Head of caudate nucleus (tissue), 42 donors: Measurements from ENCODE around the gene PLCB4.

ENCODE experiments used
- DNase-seq, 42 donors: peaks; one replicate each; pipeline versions ENCODE4 v3.0.0 to v3.0.0-alpha.2; 2020 to 2021; ENCODE audit warnings: mixed read lengths in 7 of 42
- intact Hi-C: fragments of 100-400 bp; cut with DNase I; formaldehyde crosslinking; loops from one replicate; pipeline ENCODE4 v1.15.0; 2022

The PLCB4 gene

DNA sequence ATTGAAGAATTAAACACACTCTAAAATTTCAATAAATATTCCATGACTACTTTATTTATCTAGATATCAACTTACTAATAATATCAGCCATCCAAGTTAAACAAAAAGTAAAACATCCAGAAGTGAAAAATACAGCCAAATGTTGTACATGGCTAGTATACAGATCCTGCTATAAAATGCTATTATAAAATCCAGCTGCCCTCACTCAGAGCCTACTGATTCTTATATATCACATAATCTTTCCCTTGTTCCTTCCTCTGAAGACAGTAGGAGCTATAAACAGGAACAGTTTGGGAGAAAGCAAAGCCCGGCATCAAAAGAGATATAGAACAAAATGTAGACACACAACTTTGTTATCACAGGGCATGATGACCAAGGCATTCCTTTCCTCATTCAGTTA is 212.9 kb downstream of the PLCB4 start:
- intact Hi-C loops, result no loop called here
- DNase-seq, result no peak

DNA sequence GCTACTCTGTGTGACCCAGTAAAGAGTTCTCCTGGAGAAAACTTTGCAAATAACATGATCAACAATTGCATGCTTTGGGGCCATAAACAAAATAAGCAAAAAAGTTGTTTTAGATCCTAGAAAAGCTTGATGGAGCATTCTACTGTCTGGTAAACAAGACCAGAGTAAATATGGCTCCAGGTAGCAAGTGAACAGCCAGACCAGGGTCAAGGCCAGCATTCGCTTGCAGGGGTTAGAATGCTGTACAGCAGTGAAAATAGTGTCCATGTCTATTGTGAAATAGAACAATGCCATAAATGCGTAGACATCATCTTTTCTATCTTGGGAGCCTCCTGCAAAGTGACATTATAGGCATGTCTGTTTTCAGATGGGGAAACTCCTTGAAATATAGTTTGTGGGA is 216.7 kb downstream of the PLCB4 start:
- intact Hi-C loops, result no loop called here

DNA sequence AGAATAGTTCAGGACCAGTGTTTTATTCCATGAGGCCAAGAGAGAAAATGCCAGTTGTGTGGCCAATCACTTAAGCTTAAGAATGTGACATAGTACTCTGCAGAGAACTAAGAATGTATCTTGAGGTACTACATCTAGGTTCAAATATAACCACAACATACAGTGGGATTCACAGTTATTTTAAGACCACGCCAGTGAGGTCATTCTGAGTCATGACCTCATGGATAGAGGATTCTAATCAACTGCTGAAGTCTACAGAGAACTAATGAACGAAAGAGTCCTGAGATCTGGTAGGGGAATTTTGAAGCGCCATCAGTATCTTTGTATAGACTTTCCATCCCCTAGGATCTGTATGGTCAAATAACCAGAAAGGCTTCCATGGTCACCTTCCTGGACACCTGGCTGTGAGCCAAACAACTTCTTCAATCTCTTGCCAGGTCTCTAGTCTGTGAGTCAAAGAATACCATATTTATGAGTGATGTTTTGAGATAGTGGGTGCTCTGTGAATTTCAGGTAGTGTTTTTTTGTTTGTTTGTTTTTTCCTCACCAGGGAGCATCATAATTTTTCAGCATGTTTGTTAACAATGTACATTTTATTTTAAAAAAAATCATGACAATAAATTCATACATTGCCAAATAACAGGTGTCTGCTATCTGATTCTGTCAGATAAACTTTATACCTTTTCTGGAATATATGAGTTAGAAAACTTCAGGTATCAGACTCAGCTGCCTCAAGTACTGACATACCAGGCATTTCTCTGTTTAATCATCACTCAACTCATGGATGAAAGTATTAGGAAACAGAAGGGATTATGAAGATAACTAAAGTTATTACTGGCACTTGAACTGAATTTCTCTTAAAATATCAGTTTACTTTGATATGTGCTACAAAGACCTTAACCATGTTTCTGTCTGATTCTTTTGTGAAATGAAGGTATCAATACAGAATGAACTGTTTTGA is 217.9 kb downstream of the PLCB4 start:
- intact Hi-C loops, result no loop called here
- no peak for DNase-seq

More for the DNA sequence above, 216.7 kb downstream of the PLCB4 start:
- DNase-seq, result no peak

DNA sequence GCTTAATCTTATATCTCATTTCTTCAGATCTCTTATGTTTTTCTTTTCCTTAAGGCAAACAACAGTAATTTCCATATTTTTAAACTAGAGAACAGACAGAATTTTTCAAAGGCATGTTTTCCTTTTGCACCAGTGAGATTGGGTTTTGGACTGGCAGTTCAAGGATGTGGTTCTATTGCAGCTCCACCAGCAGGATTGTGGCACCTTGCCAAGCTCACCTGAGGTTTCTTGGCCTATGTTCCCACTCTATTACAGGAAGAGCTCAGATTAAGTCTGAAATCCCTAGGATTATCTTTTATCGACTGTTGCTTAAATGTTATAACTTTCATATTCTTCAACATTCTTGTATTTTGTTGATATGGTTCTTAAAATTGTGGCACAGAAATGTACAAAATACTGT is 218.9 kb downstream of the PLCB4 start:
- DNase-seq, result peak in 1 of 42 donors; percentile 2
- intact Hi-C loops, result no loop called here

DNA sequence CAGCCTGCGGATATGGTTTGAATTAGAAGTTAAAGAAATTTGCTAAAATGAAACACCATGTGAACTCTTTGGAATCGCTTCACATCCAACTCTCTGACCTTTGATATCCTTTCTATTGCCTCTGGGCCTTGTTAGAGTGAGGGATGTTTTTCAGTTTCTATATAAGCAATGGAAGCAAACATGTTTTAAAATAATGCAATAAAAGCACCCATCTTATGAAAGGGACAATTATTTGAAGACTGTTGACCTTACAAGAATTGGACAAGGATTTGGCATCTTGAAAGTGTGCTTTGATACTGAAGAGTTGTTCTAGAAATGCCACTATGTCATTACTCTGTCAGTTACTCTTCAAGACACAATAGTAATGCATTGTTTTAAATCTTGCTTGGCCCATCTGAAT is 221.4 kb downstream of the PLCB4 start:
- DNase-seq, result no peak
- intact Hi-C loops, result no loop called here

DNA sequence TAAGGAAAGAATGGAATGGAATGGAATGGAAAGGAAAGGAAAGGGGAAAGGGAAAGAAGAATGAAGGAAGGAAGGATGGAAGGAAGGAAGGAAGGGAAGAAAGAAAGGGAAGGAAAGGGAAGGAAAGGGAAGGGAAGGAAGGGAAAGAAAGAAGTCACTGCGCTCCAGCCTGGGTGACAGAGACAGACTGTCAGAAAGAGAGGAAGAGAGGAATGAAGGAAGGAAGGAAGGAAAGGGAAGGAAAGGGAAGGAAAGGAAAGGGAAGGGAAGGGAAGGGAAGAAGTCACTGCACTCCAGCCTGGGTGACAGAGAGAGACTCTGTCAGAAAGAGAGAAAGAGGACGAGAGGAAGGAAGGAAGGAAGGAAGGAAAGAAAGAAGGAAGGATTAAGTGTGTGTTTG is 224.3 kb downstream of the PLCB4 start:
- intact Hi-C loops, result no loop called here
- no peak for DNase-seq

DNA sequence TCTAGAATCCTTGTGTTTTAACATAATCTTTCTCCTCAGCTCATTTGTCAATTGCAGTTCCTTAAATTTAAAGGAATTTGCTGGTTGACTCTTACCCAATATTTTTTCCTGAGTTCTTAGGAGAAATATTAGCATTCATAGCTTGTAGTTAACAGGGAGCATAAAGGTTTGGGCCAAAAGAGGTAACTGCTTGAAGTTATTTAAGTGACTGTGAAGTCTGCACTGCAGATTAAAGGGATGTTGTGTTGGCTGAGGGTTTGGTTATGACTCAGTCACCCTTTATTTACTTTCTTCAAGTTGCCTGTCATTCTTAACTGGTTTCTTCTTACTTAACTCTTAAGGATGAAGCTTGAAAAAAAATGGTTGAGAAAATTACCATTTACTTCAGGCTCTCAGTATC is 225.2 kb downstream of the PLCB4 start:
- DNase-seq, result no peak
- intact Hi-C loops, result no loop called here

DNA sequence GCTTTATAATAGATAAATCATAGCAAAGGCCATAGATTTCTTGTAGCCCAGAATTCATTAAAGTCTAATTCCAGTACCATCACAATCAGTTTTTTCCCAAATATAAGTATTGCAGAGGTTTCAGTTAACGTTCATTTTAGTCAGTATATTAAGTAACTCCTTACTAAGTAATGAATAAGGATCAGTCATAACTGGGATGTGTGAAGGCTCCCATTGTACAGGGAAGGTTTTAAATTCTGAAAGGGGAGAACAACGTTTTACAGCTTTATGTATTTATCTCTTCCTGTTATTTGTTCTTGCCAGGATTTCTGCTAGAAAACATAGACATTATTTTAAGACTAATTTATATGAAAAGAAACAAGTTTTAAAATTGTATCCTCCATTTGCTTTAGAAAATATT is 230.0 kb downstream of the PLCB4 start:
- no peak for DNase-seq
- intact Hi-C loops, result no loop called here

DNA sequence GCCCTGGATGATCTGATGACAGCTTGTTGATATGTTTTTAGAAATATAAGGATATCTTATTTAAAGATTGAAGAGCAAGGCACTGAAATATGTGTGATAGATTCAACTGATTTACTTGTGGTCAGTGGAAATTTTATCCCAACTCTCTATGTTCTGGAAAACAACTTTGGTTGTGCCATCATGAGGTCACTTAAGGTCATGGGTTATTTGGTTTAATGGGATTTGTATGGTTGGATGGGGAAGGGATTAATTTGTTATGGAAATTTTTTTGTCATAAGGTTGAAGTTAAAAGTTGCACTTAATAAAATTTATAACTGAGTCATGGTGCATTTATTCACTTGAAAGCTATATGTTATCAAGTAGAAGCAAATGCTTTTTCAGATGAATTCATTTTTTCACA is 231.2 kb downstream of the PLCB4 start:
- DNase-seq, result no peak
- intact Hi-C loops, result no loop called here

DNA sequence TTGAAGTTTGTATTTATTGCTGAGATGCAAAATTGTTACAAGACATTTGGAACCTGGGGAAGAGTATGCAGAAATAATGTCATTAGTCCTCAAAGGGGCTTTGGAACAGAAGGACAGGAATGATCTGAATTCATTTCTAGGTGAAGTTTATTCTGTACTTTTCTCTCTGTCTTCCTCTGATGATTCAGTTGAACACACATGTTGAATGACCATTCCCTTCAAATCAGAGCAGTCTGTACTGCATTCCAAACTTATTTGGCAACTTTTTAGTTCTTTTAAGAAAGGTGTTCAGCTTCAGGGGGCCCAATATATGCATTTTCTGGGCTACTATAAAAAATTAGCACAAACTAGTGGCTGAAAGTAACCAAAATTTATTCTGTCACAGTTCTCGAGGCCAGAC is 231.6 kb downstream of the PLCB4 start:
- DNase-seq, result no peak
- intact Hi-C loops, result no loop called here

DNA sequence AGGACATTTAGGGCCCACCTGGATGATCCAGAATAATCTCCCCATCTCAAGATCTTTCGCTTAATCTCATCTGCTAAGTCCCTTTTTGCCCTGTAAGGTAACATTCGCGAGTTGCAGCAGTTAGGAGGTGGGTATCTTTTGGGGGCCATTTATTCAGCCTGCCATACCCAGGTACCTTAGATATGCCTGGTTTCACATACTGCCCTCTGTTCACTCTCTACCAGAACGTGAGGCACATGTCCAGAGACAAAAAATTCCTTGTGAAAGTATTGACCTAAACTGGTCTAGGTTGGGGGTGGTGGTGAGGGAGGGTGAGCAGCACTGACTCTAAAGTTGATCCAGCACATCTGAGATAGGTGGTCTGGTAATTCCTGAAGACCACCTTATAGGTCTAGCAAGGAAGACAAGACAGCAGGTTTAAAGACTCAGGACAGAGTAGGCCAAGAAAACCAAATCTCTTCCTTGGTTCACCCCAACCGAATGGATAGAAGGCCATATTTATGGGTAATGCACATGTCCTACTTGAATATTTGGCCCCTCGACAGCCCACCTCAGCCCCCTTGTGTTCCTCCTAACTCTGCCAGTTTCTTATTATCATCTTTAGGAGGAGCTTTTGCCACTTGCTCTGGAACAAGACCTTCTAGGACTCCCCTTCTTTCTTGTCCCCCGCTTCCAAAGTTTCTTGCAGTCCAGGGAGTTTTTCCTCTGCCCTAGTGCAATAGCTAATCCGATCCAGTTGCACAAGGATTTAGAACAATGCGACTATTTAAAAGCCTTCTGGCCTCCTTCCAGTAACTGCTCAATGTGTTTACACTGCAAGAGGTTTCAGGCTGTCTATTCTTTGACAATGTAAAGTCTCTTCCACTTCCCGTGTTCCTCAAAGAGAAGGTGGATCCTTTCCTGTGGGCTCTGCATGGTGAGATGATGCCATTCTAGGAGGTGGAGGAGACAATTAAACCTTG is 232.5 kb downstream of the PLCB4 start:
- intact Hi-C loops, result no loop called here
- DNase-seq, result peak in 11 of 42 donors; percentile 2 to 59 (median 13)

DNA sequence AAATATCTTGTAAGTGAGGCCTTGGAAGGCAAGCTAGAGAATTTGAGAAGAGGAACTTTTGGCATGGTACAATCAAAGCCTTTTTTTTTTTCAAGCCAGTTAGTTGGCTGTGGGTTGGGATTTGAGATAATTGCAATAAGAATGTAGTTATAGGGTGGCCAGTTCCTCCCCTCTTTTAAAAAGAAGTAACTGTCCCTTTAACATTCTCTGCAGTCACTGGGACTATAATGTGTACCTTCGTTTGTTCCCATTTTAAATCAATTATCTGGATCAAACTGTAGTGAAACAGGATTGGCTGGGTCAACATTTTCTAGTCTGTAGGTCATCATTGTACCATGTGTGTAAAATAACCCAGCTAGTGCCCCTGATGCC is 233.2 kb downstream of the PLCB4 start:
- DNase-seq, result no peak
- intact Hi-C loops, result no loop called here

DNA sequence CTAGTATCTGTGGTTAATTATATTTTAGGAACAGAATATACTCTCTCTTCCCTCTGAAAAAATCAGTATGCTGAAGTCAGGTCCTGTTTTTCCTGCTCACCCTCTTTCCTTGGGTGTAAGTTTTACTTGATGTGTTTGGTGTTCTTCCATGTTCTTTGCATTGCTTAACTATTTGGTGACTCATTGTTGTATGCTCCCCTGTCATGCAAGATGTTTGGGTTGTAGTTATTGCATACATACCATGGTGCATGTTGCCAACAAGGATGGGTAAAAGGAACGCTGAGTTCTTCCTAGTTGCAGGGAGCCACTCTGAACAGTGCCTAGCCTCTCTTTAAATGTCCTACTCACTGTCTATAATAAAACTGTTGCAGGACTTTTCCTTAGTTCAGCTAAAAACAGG is 237.6 kb downstream of the PLCB4 start:
- DNase-seq, result no peak
- intact Hi-C loops, result no loop called here

DNA sequence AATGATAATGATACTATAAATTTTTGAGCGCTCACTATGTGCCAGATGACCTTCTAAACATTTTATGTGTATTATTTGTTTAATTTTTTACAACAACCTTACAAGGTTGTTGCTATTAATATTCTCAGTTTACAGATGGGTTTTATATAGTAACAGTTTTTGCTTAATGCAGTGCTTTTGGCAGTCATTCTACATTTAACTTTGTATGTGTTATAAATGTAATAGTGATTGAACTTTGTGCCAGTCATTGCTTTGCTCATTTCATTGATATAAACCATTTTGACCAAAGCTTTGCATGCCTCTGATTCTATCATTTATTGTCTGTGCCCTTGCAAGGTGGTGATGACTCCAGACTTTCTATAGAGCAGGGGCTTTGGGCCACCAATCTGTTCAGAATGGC is 239.2 kb downstream of the PLCB4 start:
- intact Hi-C loops, result no loop called here
- DNase-seq, result no peak

DNA sequence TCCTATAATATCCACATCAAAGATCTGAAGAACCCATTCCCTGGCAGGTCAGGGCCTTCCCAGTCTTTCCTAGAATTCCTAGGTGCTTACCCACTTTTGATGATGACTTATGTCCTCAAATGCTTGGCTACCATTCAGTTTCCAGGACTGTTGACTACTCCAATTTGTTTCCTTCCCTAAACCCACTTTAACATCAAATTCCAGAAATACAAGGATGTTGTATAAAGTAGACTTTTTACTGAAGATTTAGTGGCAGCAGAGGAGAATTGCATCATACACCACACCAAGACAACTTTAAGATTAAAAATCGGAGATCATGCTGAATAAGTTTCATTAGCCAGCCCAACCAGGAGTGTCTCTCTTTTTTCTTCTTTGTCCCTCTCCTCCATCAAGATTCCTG is 242.2 kb downstream of the PLCB4 start:
- intact Hi-C loops, result no loop called here

DNA sequence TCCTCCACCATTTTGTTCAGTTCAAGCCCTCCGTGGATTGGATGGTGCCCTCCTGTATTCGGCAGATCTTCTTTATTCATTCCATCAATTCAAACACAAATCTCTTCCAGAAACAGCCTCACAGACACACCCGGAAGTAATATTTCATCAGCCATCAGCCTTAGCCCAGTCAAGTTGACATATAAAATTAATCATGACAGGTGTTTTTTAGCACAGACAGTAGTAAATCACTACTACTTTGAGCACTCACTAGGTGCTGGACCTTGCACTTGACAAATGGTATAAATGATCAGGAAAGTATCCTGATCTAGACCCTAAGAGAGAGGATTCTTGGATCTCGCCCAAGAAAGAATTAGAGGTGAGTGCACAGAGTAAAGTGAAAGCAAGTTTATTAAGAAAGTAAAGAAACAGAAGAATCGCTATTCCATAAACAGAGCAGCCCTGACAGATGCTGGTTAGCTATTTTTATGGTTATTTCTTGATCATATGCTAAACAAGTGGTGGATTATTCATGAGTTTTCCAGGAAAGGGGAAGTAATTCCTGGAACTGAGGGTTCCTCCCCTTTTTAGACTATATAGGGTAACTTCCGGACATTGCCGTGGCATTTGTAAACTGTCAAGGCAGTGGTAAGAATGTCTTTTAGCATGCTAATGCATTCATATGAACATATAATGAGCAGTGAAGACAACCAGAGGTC is 250.9 kb downstream of the PLCB4 start:
- DNase-seq, result no peak

More for the DNA sequence above, 242.2 kb downstream of the PLCB4 start:
- no peak for DNase-seq

DNA sequence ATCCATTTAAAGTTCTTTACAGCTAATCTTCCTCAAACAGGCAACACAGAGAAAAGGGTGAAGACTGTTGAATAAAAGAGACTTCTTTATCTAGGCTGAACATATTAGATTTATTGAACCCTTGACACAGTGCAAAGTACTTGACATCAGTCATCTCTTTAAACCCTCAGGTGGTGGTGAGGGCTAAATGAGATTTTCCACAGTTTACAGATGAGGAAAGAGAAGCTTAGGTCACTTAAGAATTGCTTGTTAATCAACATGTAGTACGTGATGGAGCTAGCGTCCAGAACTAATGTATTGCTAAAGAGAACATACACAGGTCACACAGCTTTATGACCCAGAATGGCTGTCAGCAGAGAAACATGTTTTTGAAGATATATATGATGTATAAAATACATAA is 252.1 kb downstream of the PLCB4 start:
- DNase-seq, result no peak
- intact Hi-C loops, result no loop called here

More for the DNA sequence above, 250.9 kb downstream of the PLCB4 start:
- intact Hi-C loops, result no loop called here

DNA sequence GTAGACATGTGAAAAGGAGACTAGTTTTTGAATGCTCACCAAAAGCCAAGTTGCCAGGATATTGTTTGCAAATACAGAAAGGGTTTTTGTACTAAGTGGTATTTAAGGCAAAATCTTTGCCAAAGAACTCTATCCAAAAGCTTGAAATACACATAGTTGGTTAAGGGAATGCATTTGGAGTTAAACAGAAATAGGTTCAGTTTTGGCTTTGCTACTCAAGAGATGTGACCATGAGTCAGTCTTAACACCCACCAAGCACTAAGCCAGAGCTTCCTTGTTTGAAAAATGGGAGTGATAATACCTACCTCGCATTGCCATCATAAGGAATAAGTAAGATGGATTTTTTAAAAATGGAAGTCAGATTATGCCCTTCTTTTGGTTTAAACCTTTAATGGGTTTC is 253.8 kb downstream of the PLCB4 start:
- DNase-seq, result no peak
- intact Hi-C loops, result no loop called here

DNA sequence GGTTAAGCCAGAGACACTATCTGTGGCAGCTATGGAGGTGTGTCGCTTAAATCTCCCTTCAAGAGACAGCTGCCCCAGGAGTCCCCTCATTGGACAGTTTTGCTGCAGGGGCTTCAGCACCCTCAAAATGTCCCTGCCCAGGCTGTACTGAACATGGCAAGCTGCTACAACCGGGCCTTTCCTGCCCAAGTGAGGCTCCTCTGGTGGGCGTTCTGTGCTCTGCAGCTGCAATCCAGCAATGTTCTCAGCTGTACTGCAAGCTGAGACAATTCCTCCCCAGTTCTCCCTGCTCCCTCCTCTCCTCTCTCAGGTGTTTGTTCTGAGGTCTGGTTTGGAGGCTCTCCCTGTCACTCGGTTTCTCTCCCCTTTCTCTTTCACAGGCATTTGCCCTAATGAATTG is 254.7 kb downstream of the PLCB4 start:
- intact Hi-C loops, result no loop called here
- no peak for DNase-seq
